ENCODE measurements around the gene RIMBP2.

DNA sequence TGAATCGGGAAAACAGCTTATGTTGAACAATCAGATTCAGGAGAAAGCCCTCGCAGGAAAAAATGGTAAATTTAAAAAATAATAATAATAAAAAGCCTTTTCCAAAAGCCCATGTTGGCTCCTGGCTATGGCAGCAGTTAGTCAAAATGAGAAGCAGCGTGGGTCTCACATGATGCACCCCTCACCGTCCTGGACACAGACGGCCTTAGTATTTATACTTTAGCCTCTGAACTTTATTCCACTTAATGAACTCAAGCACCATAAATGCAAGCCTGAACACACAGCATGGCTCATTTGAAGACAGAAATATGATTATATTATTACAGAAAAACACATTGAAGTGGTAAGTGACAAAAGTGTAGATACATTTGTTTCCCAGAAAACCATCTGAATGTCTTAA lies 160.9 kb downstream of the RIMBP2 start:
- TF ChIP-seq, protein P1, sequence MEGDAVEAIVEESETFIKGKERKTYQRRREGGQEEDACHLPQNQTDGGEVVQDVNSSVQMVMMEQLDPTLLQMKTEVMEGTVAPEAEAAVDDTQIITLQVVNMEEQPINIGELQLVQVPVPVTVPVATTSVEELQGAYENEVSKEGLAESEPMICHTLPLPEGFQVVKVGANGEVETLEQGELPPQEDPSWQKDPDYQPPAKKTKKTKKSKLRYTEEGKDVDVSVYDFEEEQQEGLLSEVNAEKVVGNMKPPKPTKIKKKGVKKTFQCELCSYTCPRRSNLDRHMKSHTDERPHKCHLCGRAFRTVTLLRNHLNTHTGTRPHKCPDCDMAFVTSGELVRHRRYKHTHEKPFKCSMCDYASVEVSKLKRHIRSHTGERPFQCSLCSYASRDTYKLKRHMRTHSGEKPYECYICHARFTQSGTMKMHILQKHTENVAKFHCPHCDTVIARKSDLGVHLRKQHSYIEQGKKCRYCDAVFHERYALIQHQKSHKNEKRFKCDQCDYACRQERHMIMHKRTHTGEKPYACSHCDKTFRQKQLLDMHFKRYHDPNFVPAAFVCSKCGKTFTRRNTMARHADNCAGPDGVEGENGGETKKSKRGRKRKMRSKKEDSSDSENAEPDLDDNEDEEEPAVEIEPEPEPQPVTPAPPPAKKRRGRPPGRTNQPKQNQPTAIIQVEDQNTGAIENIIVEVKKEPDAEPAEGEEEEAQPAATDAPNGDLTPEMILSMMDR (IDR thresholded peaks at IDR 0.05; ENCODE audit: low read depth, low read length) = no peak
- no peak for TF ChIP-seq POLR2A (IDR thresholded peaks at IDR 0.05; ENCODE audit: extremely low read depth, insufficient read length)
- TF ChIP-seq, protein P2, sequence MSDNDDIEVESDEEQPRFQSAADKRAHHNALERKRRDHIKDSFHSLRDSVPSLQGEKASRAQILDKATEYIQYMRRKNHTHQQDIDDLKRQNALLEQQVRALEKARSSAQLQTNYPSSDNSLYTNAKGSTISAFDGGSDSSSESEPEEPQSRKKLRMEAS (IDR thresholded peaks at IDR 0.05; ENCODE audit: low read depth, low read length) = no peak
- no peak for TF ChIP-seq MYC (IDR thresholded peaks at IDR 0.05; ENCODE audit: low read depth, low read length)
